ENCODE results near the gene RASGRP2.

The RASGRP2 gene

DNA sequence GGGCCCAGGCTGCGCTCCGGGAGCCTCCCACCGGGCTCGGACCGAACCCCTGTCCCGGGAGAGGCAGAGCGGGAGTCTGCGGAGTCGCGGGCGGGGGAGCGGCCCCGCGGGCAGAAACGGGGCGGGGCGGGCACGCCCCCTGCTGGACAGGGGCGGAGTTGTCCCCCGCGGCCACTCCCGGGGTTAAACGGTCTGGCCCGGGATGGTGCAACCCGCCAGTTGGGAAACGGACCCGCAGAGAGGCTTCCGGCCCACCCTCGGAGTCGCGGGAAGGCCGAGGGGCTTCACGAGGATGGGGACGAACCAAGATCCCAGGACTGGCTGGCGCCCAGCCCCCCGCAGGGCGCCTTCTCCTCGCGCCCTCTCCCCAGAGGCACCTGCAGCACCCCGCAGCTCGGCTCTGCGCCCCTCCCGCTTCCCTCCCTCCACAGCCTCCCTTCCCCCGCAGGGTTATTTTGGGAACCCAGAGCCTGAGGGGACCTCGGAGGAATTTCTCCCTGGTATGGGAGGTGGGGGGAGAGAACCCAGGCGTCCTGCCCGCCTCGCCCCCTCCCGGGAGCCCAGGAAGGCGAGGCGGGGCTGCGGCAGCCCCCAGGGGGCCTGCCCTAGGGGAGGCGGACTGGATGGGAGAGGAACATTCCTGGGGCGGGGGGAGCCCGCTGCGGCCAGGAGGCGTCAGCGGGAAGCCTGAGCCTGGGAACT lies 902 bp downstream of the RASGRP2 start (continued):
- TF ChIP-seq, protein P1, sequence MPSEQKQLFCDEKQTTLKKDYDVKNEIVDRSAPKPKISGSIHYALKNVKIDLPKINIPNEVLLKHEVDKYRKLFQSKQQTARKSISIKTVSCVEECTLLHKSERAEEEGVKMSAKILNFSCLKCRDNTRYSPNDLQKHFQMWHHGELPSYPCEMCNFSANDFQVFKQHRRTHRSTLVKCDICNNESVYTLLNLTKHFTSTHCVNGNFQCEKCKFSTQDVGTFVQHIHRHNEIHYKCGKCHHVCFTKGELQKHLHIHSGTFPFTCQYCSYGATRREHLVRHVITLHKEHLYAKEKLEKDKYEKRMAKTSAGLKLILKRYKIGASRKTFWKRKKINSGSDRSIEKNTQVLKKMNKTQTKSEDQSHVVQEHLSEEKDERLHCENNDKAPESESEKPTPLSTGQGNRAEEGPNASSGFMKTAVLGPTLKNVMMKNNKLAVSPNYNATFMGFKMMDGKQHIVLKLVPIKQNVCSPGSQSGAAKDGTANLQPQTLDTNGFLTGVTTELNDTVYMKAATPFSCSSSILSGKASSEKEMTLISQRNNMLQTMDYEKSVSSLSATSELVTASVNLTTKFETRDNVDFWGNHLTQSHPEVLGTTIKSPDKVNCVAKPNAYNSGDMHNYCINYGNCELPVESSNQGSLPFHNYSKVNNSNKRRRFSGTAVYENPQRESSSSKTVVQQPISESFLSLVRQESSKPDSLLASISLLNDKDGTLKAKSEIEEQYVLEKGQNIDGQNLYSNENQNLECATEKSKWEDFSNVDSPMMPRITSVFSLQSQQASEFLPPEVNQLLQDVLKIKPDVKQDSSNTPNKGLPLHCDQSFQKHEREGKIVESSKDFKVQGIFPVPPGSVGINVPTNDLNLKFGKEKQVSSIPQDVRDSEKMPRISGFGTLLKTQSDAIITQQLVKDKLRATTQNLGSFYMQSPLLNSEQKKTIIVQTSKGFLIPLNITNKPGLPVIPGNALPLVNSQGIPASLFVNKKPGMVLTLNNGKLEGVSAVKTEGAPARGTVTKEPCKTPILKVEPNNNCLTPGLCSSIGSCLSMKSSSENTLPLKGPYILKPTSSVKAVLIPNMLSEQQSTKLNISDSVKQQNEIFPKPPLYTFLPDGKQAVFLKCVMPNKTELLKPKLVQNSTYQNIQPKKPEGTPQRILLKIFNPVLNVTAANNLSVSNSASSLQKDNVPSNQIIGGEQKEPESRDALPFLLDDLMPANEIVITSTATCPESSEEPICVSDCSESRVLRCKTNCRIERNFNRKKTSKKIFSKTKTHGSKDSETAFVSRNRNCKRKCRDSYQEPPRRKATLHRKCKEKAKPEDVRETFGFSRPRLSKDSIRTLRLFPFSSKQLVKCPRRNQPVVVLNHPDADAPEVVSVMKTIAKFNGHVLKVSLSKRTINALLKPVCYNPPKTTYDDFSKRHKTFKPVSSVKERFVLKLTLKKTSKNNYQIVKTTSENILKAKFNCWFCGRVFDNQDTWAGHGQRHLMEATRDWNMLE (tag by site-specific recombination; conservative IDR thresholded peaks at IDR 0.05; ENCODE audit: low read depth), result no peak
- TF ChIP-seq ZNF510 (tag by site-specific recombination; IDR thresholded peaks at IDR 0.05; ENCODE audit: insufficient replicate concordance) (no peak), KLF17 (tag by site-specific recombination; IDR thresholded peaks at IDR 0.05) (peak; percentile 76), KLF1 (tag by site-specific recombination; IDR thresholded peaks at IDR 0.05) (peak; percentile 88), ZNF488 (tag by site-specific recombination; IDR thresholded peaks at IDR 0.05) (no peak), ZNF707 (tag by site-specific recombination; IDR thresholded peaks at IDR 0.05) (no peak), ZNF76 (tag by site-specific recombination; IDR thresholded peaks at IDR 0.05; ENCODE audit: borderline replicate concordance, low read depth) (peak; percentile 32; the same call in 1 of the 2 replicates), GFI1B (tag by site-specific recombination; IDR thresholded peaks at IDR 0.05) (no peak), OVOL3 (tag by site-specific recombination; IDR thresholded peaks at IDR 0.05) (no peak), ZNF391 (tag by site-specific recombination; IDR thresholded peaks at IDR 0.05; ENCODE audit: borderline replicate concordance, low read depth) (no peak), INSM2 (tag by site-specific recombination; IDR thresholded peaks at IDR 0.05) (no peak), ZNF610 (tag by site-specific recombination; IDR thresholded peaks at IDR 0.05; ENCODE audit: borderline replicate concordance) (no peak), ZNF629 (tag by site-specific recombination; IDR thresholded peaks at IDR 0.05) (no peak), ZNF211 (tag by site-specific recombination; IDR thresholded peaks at IDR 0.05; ENCODE audit: low read depth) (no peak), MYNN (tag by site-specific recombination; IDR thresholded peaks at IDR 0.05; ENCODE audit: borderline replicate concordance) (no peak), ZFP3 (tag by site-specific recombination; IDR thresholded peaks at IDR 0.05; ENCODE audit: low read depth) (no peak), PRDM1 (tag by site-specific recombination; IDR thresholded peaks at IDR 0.05) (no peak), ZNF248 (tag by site-specific recombination; IDR thresholded peaks at IDR 0.05) (no peak), ZNF362 (tag by site-specific recombination; IDR thresholded peaks at IDR 0.05) (no peak), ZNF843 (tag by site-specific recombination; IDR thresholded peaks at IDR 0.05) (0 out of 2 replicates have a peak, but pooled peaks have one; percentile 14), ZNF658 (tag by site-specific recombination; IDR thresholded peaks at IDR 0.05) (no peak), ZNF23 (tag by site-specific recombination; IDR thresholded peaks at IDR 0.05; ENCODE audit: borderline replicate concordance) (no peak), PRDM4 (tag by site-specific recombination; IDR thresholded peaks at IDR 0.05) (no peak), ZNF174 (tag by site-specific recombination; IDR thresholded peaks at IDR 0.05) (no peak)
- TF ChIP-seq, protein P2, sequence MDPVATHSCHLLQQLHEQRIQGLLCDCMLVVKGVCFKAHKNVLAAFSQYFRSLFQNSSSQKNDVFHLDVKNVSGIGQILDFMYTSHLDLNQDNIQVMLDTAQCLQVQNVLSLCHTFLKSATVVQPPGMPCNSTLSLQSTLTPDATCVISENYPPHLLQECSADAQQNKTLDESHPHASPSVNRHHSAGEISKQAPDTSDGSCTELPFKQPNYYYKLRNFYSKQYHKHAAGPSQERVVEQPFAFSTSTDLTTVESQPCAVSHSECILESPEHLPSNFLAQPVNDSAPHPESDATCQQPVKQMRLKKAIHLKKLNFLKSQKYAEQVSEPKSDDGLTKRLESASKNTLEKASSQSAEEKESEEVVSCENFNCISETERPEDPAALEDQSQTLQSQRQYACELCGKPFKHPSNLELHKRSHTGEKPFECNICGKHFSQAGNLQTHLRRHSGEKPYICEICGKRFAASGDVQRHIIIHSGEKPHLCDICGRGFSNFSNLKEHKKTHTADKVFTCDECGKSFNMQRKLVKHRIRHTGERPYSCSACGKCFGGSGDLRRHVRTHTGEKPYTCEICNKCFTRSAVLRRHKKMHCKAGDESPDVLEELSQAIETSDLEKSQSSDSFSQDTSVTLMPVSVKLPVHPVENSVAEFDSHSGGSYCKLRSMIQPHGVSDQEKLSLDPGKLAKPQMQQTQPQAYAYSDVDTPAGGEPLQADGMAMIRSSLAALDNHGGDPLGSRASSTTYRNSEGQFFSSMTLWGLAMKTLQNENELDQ (tag by site-specific recombination; IDR thresholded peaks at IDR 0.05; ENCODE audit: low read depth), result no peak

All from HEK293 (cell line).